ENCODE data around the gene NTNG2.

Gene NTNG2

DNA sequence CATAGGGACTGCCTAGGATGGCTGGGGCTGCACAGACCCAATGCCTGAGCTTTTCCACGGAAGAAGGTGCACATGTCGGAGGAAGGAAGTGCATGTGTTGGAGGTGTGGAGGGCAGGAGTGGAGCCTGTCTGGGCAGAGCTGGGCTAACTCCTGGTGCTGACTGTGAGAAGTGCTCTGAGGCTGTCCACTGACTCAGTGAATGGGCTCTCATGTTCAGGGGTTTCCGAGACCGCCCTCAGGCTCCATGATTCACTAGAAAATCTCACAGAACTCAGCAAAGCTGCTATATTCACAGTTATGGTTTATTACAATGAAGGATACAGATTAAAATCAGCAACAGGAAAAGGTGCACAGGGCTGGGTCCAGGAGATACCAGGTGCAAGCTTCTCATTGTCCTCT is 37.2 kb downstream of the NTNG2 start:
- no peaks in the 10 kb centered on the region for H3K4me1 ChIP-seq
- H3K27me3 ChIP-seq (ENCODE audit: control insufficient read depth, insufficient read depth, low read length) = no peaks in the 10 kb centered on the region
- no peaks in the 10 kb centered on the region for H3K36me3 ChIP-seq (ENCODE audit: control insufficient read depth, insufficient read depth, low read length)
- H3K4me3 ChIP-seq (ENCODE audit: low read depth, low read length) = no peak overlapping the region
- TF ChIP-seq, protein P1, sequence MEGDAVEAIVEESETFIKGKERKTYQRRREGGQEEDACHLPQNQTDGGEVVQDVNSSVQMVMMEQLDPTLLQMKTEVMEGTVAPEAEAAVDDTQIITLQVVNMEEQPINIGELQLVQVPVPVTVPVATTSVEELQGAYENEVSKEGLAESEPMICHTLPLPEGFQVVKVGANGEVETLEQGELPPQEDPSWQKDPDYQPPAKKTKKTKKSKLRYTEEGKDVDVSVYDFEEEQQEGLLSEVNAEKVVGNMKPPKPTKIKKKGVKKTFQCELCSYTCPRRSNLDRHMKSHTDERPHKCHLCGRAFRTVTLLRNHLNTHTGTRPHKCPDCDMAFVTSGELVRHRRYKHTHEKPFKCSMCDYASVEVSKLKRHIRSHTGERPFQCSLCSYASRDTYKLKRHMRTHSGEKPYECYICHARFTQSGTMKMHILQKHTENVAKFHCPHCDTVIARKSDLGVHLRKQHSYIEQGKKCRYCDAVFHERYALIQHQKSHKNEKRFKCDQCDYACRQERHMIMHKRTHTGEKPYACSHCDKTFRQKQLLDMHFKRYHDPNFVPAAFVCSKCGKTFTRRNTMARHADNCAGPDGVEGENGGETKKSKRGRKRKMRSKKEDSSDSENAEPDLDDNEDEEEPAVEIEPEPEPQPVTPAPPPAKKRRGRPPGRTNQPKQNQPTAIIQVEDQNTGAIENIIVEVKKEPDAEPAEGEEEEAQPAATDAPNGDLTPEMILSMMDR (IDR thresholded peaks at IDR 0.05) = no peak
- no peaks in the 10 kb centered on the region for H3K9me3 ChIP-seq (ENCODE audit: control insufficient read depth, low read length)
- no peaks in the 10 kb centered on the region for H3K79me2 ChIP-seq
- H2AFZ ChIP-seq = no peak overlapping the region
- H3K27ac ChIP-seq = no peak overlapping the region
- H3K4me2 ChIP-seq (ENCODE audit: low read length) = no peak overlapping the region
- H3K9ac ChIP-seq = no peak overlapping the region

DNA sequence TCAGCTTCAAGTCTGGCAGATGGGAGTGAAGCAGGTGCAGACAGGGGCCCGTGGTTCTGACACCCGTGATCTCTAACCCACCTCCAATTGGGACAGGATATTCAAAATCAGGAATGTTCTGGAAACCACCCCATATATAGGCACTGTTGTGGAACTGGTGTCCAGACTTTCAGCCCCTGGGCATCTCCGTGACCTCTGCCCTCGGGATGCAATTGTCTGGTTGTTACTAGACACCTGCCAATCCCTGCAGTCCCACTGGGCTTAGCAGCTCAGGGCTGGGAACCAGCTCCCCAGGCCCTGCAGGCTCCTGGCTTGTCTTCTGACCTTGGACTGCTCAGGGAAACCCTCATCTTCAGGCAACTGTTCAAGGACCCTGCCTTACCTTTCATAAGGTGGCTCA is 38.8 kb downstream of the NTNG2 start:
- Histone ChIP-seq H3K79me2 (no peaks in the 10 kb centered on the region), H3K9ac (no peak overlapping the region), H3K36me3 (ENCODE audit: control insufficient read depth, insufficient read depth, low read length) (no peaks in the 10 kb centered on the region), H3K4me3 (ENCODE audit: low read depth, low read length) (no peak overlapping the region), H3K4me1 (no peaks in the 10 kb centered on the region), H3K27ac (no peak overlapping the region), H3K27me3 (ENCODE audit: control insufficient read depth, insufficient read depth, low read length) (no peaks in the 10 kb centered on the region), H3K4me2 (ENCODE audit: low read length) (no peak overlapping the region), H2AFZ (no peak overlapping the region), H3K9me3 (ENCODE audit: control insufficient read depth, low read length) (no peaks in the 10 kb centered on the region)
- TF ChIP-seq, protein P1 (IDR thresholded peaks at IDR 0.05) = no peak

DNA sequence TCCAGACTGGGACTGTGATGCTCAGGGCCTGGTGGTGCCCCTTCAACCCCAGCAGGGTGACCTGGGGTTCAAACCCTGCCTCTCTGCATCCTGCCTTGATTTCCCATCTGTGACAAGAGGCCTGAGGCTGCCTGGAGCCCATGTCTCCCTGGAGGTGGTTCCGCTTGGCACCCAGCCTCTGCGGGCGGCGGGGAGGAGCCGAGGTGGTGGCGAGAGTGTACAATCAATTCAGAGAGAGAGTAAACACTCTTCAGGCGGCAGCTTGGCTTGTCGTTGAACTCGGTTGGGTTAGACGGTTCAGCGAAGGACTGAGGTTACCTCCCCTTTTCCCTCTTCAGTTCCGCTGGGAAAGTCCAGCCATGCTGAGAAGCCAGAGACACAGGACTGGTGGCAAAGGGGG is 39.3 kb downstream of the NTNG2 start:
- Histone ChIP-seq H3K4me3 (ENCODE audit: low read depth, low read length) (no peak overlapping the region), H3K4me2 (ENCODE audit: low read length) (no peak overlapping the region), H2AFZ (no peak overlapping the region), H3K27ac (no peak overlapping the region), H3K27me3 (ENCODE audit: control insufficient read depth, insufficient read depth, low read length) (no peaks in the 10 kb centered on the region), H3K9ac (no peak overlapping the region), H3K79me2 (no peaks in the 10 kb centered on the region), H3K4me1 (no peaks in the 10 kb centered on the region), H3K9me3 (ENCODE audit: control insufficient read depth, low read length) (no peaks in the 10 kb centered on the region), H3K36me3 (ENCODE audit: control insufficient read depth, insufficient read depth, low read length) (no peaks in the 10 kb centered on the region)
- TF ChIP-seq, protein P1 (IDR thresholded peaks at IDR 0.05) = no peak

DNA sequence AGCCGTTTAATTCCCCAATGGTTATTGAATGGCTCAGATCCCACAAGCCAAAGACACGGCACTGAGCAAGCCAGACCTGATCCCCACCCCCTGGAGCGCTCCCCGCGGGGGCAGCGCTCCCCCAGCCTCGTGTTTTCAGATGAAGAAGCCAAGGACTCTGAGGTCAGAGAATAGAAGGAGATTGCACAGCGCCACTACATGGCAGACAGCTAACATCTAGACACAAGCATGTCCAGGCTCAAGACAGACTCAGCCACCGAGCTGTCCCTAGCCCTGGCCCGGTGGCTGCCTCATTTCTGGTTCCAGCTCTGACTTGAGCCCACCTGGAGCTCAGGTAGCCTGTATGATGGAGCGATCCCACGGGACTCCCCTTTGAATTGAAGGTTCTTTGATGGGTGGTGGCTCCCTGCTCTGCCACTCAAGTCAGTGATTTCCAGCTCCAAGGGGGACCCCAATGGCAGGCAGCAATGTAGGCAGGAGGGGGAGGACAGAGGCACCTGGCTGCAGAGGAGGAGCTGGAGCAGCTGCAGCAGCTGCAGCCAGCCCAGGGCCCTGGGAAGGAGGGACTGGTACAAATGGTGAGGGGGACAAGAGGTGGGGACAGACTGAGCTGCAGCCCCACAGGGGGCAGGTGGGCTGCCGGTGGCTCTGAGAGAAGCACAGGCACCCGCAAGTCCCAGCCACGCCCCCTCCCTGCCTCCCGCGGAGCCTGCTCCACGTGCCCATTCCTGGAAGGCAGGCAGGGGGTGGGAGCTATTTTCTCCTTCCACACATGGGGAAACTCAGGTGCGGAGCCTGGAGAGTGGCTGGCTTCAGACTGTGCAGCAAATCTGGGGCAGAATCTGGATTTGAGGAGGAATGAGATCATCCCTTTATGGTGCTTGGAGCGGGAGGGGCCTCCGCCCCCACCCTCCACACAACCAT is 40.2 kb downstream of the NTNG2 start:
- H3K79me2 ChIP-seq = no peaks in the 10 kb centered on the region
- H3K9me3 ChIP-seq (ENCODE audit: control insufficient read depth, low read length) = no peaks in the 10 kb centered on the region
- no peak overlapping the region for H3K4me2 ChIP-seq (ENCODE audit: low read length)
- H3K27ac ChIP-seq = no peak overlapping the region
- H3K27me3 ChIP-seq (ENCODE audit: control insufficient read depth, insufficient read depth, low read length) = no peaks in the 10 kb centered on the region
- H3K9ac ChIP-seq = no peak overlapping the region
- H3K36me3 ChIP-seq (ENCODE audit: control insufficient read depth, insufficient read depth, low read length) = no peaks in the 10 kb centered on the region
- H3K4me1 ChIP-seq = no peaks in the 10 kb centered on the region
- no peak overlapping the region for H2AFZ ChIP-seq
- no peak overlapping the region for H3K4me3 ChIP-seq (ENCODE audit: low read depth, low read length)
- TF ChIP-seq, protein P1 (IDR thresholded peaks at IDR 0.05) = no peak

DNA sequence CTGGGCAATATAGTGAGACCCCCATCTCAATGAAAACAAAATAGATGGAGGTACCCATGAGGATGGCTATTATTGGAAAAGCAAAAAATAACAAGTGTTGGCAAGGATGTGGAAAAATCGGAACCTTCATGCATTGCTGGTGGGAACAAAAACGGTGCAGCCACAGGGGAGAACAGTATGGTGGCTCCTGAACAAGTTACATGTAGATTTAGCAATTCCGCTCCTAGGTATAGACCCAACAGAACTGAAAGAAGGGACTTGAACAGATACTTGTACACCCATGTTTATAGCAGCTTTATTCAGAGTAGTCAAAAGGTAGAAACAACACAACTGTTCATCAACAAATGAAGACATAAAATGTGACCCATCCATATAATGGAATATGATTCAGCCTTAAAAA is 43.0 kb downstream of the NTNG2 start:
- Histone ChIP-seq H3K4me3 (ENCODE audit: low read depth, low read length) (no peak overlapping the region), H2AFZ (no peak overlapping the region), H3K4me2 (ENCODE audit: low read length) (no peak overlapping the region), H3K4me1 (no peaks in the 10 kb centered on the region), H3K79me2 (no peaks in the 10 kb centered on the region), H3K27me3 (ENCODE audit: control insufficient read depth, insufficient read depth, low read length) (no peaks in the 10 kb centered on the region), H3K36me3 (ENCODE audit: control insufficient read depth, insufficient read depth, low read length) (no peaks in the 10 kb centered on the region), H3K27ac (no peak overlapping the region), H3K9ac (no peak overlapping the region), H3K9me3 (ENCODE audit: control insufficient read depth, low read length) (no peaks in the 10 kb centered on the region)
- TF ChIP-seq, protein P1 (IDR thresholded peaks at IDR 0.05) = no peak
